A204.1 (cell line): ENCODE data around the gene IL23A.
A peak's percentile ranks its signal among the peaks of the same experiment; 100 is the strongest.
"Not testable (repeated sequence)": the region's sequence is repeated elsewhere in the genome, so short reads cannot be mapped to it uniquely, and the experiment has no call there.

ENCODE experiments used
- FAIRE-seq: peaks from 2 replicates; lab custom pipeline; 2012; peaks lifted over from hg19 to GRCh38; lab: Jason Lieb, UNC

IL23A gene

GRCh38 chr12:56338308-56339157 is at the start of gene IL23A:
Gene IL23A, plus strand, starts transcription at chr12:56338884. Its CDS starts 161 bp downstream, at chr12:56339045.
- FAIRE-seq, result no peak

- no peak for FAIRE-seq
Measured at GRCh38 chr12:56293795-56294194, 44.9 kb upstream of the IL23A start.

- no peak for FAIRE-seq
Measured at GRCh38 chr12:56296295-56296694, 42.4 kb upstream of the IL23A start.

GRCh38 chr12:56297400-56297799 is 41.3 kb upstream of the IL23A start:
- no peak for FAIRE-seq

GRCh38 chr12:56298828-56299227 is 39.9 kb upstream of the IL23A start:
- FAIRE-seq, result no peak

GRCh38 chr12:56299308-56299852 is 39.3 kb upstream of the IL23A start:
- no peak for FAIRE-seq

- FAIRE-seq, result peak; percentile 91
Measured at GRCh38 chr12:56299853-56300643, 38.6 kb upstream of the IL23A start, which contains the start of gene CS. Gene CS, minus strand, starts transcription at chr12:56300330. Its CDS starts 129 bp downstream, at chr12:56300201.

GRCh38 chr12:56300644-56301464 is 37.8 kb upstream of the IL23A start:
- FAIRE-seq, result no peak

GRCh38 chr12:56304276-56304675 is 34.4 kb upstream of the IL23A start:
- no peak for FAIRE-seq

GRCh38 chr12:56304872-56305590 is 33.7 kb upstream of the IL23A start:
- no peak for FAIRE-seq

- FAIRE-seq, result no peak
Measured at GRCh38 chr12:56307221-56307965, 31.3 kb upstream of the IL23A start.

GRCh38 chr12:56308714-56309113 is 30.0 kb upstream of the IL23A start:
- no peak for FAIRE-seq

- no peak for FAIRE-seq
Measured at GRCh38 chr12:56311003-56311402, 27.7 kb upstream of the IL23A start.

GRCh38 chr12:56315249-56315621 is 23.4 kb upstream of the IL23A start:
- FAIRE-seq, result no peak

- FAIRE-seq, result peak; percentile 67
Measured at GRCh38 chr12:56315622-56316473, 22.8 kb upstream of the IL23A start, which contains the start of gene CNPY2. Gene CNPY2, minus strand, starts transcription at chr12:56315988. Its CDS starts 771 bp downstream, at chr12:56315217.

GRCh38 chr12:56317675-56318074 is 21.0 kb upstream of the IL23A start:
- no peak for FAIRE-seq

- FAIRE-seq, result no peak
Measured at GRCh38 chr12:56321027-56321426, 17.7 kb upstream of the IL23A start.

- not testable (repeated sequence) for FAIRE-seq
Measured at GRCh38 chr12:56321610-56322009, 17.1 kb upstream of the IL23A start.

GRCh38 chr12:56324206-56324605 is 14.5 kb upstream of the IL23A start:
- no peak for FAIRE-seq

- no peak for FAIRE-seq
Measured at GRCh38 chr12:56326126-56326525, 12.6 kb upstream of the IL23A start.
